IgD-negative memory B cell (primary cell): ENCODE results near the gene LMTK2. TPM values are rescaled to one million over a fixed set of nuclear protein-coding genes. Genes with fewer than 3 reads are reported as not detected.

Experiments
- H3K27ac Mint-ChIP-seq, 3 donors: one replicate each; pipeline ENCODE4 v1.8.0; 2020 to 2022; ENCODE audit warnings: mild to moderate bottlenecking in 3 of 3, mixed read lengths in 3 of 3, moderate library complexity in 1 of 3
- H3K27me3 Mint-ChIP-seq: one replicate; pipeline ENCODE4 v1.8.0; 2021; ENCODE audit warnings: mixed read lengths
- H3K36me3 Mint-ChIP-seq: one replicate; pipeline ENCODE4 v1.8.0; 2020; ENCODE audit warnings: mild to moderate bottlenecking, mixed read lengths
- H3K4me1 Mint-ChIP-seq, 3 donors: one replicate each; pipeline ENCODE4 v1.8.0; 2020 to 2022; ENCODE audit warnings: mixed read lengths in 3 of 3, mild to moderate bottlenecking in 1 of 3
- H3K4me3 Mint-ChIP-seq, 4 donors: one replicate each; pipeline ENCODE4 v1.8.0; 2020 to 2022; ENCODE audit warnings: mild to moderate bottlenecking in 4 of 4, mixed read lengths in 4 of 4, moderate library complexity in 3 of 4
- H3K9me3 Mint-ChIP-seq, 3 donors: one replicate each; pipeline ENCODE4 v1.8.0; 2020 to 2021; ENCODE audit warnings: mixed read lengths in 3 of 3, mild to moderate bottlenecking in 1 of 3
- polyA plus RNA-seq: library from polyadenylated mRNA; unstranded; fragments of 300-500 nt; fragmentation: Illumina TruSeq; gene quantifications from one replicate; pipeline ENCODE4 v1.2.3, GENCODE V29; 2021

Gene LMTK2
- polyA plus RNA-seq, 1 donor from 2014 or later: 1.6 TPM

DNA sequence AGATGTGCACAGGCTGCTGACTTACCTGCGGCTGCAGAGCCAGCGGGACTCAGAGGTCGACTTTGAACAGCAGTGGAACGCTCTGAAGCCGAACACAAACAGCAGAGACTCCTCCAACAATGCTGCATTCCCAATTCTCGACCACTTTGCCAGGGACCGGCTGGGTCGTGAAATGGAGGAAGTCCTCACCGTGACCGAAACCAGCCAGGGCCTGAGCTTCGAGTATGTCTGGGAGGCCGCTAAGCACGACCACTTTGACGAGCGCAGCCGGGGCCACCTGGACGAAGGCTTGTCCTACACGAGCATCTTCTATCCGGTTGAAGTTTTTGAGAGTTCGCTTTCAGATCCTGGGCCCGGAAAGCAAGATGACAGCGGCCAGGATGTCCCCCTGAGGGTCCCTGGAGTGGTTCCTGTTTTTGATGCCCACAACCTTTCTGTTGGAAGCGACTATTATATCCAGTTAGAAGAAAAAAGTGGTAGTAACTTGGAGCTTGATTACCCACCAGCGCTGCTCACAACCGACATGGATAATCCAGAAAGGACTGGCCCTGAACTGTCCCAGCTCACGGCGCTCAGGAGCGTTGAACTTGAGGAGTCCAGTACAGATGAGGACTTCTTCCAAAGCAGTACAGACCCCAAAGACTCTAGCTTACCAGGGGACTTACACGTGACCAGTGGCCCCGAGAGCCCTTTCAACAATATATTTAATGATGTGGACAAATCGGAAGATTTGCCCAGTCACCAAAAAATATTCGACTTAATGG is 85.2 kb downstream of the LMTK2 start:
- peaks cover 25% of the 10 kb centered on the region for H3K36me3 Mint-ChIP-seq

GRCh38 chr7:98192781-98193457 is 86.3 kb downstream of the LMTK2 start:
- Mint-ChIP-seq H3K4me3 (no peak overlapping the region), H3K27me3 (peaks cover 4% of the 10 kb centered on the region), H3K9me3 (peaks cover 2 to 3% (median 3%) of the 10 kb centered on the region in 3 donors), H3K4me1 (peaks cover 0 to 5% (median 4%) of the 10 kb centered on the region in 3 donors), H3K36me3 (peaks cover 23% of the 10 kb centered on the region), H3K27ac (peak overlapping the region in 1 of 3 donors; percentile 23)

More for the DNA sequence above, 85.2 kb downstream of the LMTK2 start:
- H3K27me3 Mint-ChIP-seq: peaks cover 3% of the 10 kb centered on the region
- H3K27ac Mint-ChIP-seq: no peak overlapping the region
- H3K4me1 Mint-ChIP-seq: peaks cover under 1 to 8% (median 6%) of the 10 kb centered on the region in 3 donors
- H3K4me3 Mint-ChIP-seq: no peak overlapping the region
- peaks cover 2 to 3% (median 3%) of the 10 kb centered on the region in 3 donors for H3K9me3 Mint-ChIP-seq

GRCh38 chr7:98193474-98194180 is 87.0 kb downstream of the LMTK2 start:
- peaks cover 23% of the 10 kb centered on the region for H3K36me3 Mint-ChIP-seq

GRCh38 chr7:98194186-98194585 is 87.5 kb downstream of the LMTK2 start:
- H3K4me3 Mint-ChIP-seq: no peak overlapping the region
- no peak overlapping the region for H3K27ac Mint-ChIP-seq
- peaks cover 3 to 7% (median 4%) of the 10 kb centered on the region in 3 donors for H3K4me1 Mint-ChIP-seq
- H3K27me3 Mint-ChIP-seq: peaks cover 7% of the 10 kb centered on the region
- H3K9me3 Mint-ChIP-seq: peaks cover 0 to 3% (median 2%) of the 10 kb centered on the region in 3 donors
- peaks cover 21% of the 10 kb centered on the region for H3K36me3 Mint-ChIP-seq

More at GRCh38 chr7:98193474-98194180, 87.0 kb downstream of the LMTK2 start:
- no peak overlapping the region for H3K27ac Mint-ChIP-seq
- H3K4me3 Mint-ChIP-seq: no peak overlapping the region
- H3K4me1 Mint-ChIP-seq: peaks cover 0 to 4% (median 4%) of the 10 kb centered on the region in 3 donors
- peaks cover 4% of the 10 kb centered on the region for H3K27me3 Mint-ChIP-seq
- H3K9me3 Mint-ChIP-seq: peaks cover 2 to 3% (median 3%) of the 10 kb centered on the region in 3 donors

DNA sequence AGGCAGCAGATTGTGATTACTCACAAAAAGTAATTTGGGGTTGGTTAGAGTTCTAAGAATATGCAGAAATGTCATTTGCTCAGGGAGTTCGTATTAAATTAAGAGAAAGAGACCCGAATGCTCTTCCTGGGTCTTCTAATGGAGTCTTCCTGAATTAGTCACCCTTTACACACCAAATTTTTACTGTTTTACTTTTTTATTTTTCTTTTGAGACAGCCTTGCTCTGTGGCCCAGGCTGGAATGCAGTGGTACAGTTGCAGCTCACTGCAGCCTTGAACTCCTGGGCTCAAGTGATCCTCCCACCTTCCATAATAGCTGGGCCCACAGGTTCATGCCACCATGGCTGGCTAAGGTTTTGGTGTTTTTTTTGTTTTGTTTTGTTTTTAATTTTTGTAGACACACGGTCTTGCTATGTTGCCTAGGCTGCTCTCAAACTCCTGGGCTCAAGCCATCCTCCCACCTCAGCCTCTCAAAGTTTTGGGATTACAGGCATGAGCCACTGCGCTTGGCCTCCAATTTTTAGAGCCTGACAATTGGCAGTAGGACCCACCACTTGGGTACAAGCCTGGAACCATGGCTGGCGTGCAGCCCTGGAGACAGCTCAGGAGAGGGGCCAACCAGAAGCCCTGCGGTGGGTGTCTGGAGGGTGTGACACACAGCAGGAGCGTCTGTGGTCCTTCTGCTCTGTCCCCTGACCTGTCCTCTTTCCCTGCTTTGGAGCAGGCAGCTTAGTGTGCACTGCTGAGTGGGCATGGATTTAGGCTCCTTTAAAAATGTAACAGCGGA is 88.2 kb downstream of the LMTK2 start:
- Mint-ChIP-seq H3K4me1 (peaks cover 6 to 9% (median 6%) of the 10 kb centered on the region in 3 donors), H3K27ac (no peak overlapping the region), H3K4me3 (no peak overlapping the region), H3K9me3 (peaks cover 0 to 2% (median 0%) of the 10 kb centered on the region in 3 donors), H3K36me3 (peaks cover 20% of the 10 kb centered on the region), H3K27me3 (peaks cover 10% of the 10 kb centered on the region)

GRCh38 chr7:98196706-98197605 is 90.3 kb downstream of the LMTK2 start:
- Mint-ChIP-seq H3K27me3 (peaks cover 14% of the 10 kb centered on the region), H3K4me1 (peaks cover 23 to 28% (median 23%) of the 10 kb centered on the region in 3 donors), H3K27ac (peak overlapping the region in 1 of 3 donors; percentile 46), H3K36me3 (peaks cover 12% of the 10 kb centered on the region), H3K4me3 (no peak overlapping the region), H3K9me3 (no peaks in the 10 kb centered on the region)

GRCh38 chr7:98199131-98199530 is 92.5 kb downstream of the LMTK2 start:
- Mint-ChIP-seq H3K4me3 (peak overlapping the region in 1 of 4 donors; percentile 10), H3K4me1 (peaks cover 31 to 46% (median 38%) of the 10 kb centered on the region in 3 donors), H3K27ac (peak overlapping the region in 1 of 3 donors; percentile 40), H3K27me3 (peaks cover 18% of the 10 kb centered on the region), H3K9me3 (no peaks in the 10 kb centered on the region), H3K36me3 (peaks cover 7% of the 10 kb centered on the region)

GRCh38 chr7:98200364-98200763 is 93.7 kb downstream of the LMTK2 start:
- H3K27me3 Mint-ChIP-seq: peaks cover 18% of the 10 kb centered on the region
- H3K36me3 Mint-ChIP-seq: peaks cover 7% of the 10 kb centered on the region

GRCh38 chr7:98202367-98203195 is 95.9 kb downstream of the LMTK2 start:
- Mint-ChIP-seq H3K27me3 (peaks cover 14% of the 10 kb centered on the region), H3K36me3 (peaks cover 14% of the 10 kb centered on the region), H3K9me3 (peaks cover 0 to 2% (median 0%) of the 10 kb centered on the region in 3 donors), H3K4me3 (peak overlapping the region; percentile 79 to 93 (median 88)), H3K4me1 (peaks cover 33 to 44% (median 42%) of the 10 kb centered on the region in 3 donors), H3K27ac (peak overlapping the region; percentile 45 to 93 (median 86))

More at GRCh38 chr7:98200364-98200763, 93.7 kb downstream of the LMTK2 start:
- H3K9me3 Mint-ChIP-seq: no peaks in the 10 kb centered on the region
- H3K27ac Mint-ChIP-seq: peak overlapping the region in 1 of 3 donors; percentile 6
- H3K4me3 Mint-ChIP-seq: peak overlapping the region; percentile 2 to 85 (median 64)
- H3K4me1 Mint-ChIP-seq: peaks cover 31 to 46% (median 38%) of the 10 kb centered on the region in 3 donors

- peak overlapping the region; percentile 79 to 93 (median 88) for H3K4me3 Mint-ChIP-seq
Observed at GRCh38 chr7:98203261-98203963, 96.8 kb downstream of the LMTK2 start.

GRCh38 chr7:98203964-98204605 is 97.4 kb downstream of the LMTK2 start:
- peaks cover 0 to 2% (median 0%) of the 10 kb centered on the region in 3 donors for H3K9me3 Mint-ChIP-seq
- H3K36me3 Mint-ChIP-seq: peaks cover 12% of the 10 kb centered on the region
- H3K27me3 Mint-ChIP-seq: peaks cover 12% of the 10 kb centered on the region
- peaks cover 31 to 42% (median 39%) of the 10 kb centered on the region in 3 donors for H3K4me1 Mint-ChIP-seq
- peak overlapping the region in 2 of 4 donors; percentile 38 to 83 for H3K4me3 Mint-ChIP-seq
- peak overlapping the region in 1 of 3 donors; percentile 45 for H3K27ac Mint-ChIP-seq

More at GRCh38 chr7:98203261-98203963, 96.8 kb downstream of the LMTK2 start:
- Mint-ChIP-seq H3K4me1 (peaks cover 33 to 44% (median 42%) of the 10 kb centered on the region in 3 donors), H3K27me3 (peaks cover 14% of the 10 kb centered on the region), H3K36me3 (peaks cover 14% of the 10 kb centered on the region), H3K9me3 (peaks cover 0 to 2% (median 0%) of the 10 kb centered on the region in 3 donors), H3K27ac (peak overlapping the region; percentile 45 to 86 (median 53))
